HepG2 (cell line): Measurements from ENCODE around the gene SCP2D1. TPM values are rescaled to one million over a fixed set of nuclear protein-coding genes. Genes with fewer than 3 reads are reported as not detected.

Experiments
- HES4 ChIP-seq: sonication (generic); formaldehyde crosslinking; IDR thresholded peaks from 2 replicates; pipeline ENCODE4 v1.9.0; 2021; ENCODE audit warnings: mild to moderate bottlenecking, missing genetic modification reagents, borderline replicate concordance
- KMT2B ChIP-seq: IDR thresholded peaks from 2 replicates; pipeline ENCODE4 v1.6.1; 2016; ENCODE audit warnings: missing genetic modification reagents, missing compliant biosample characterization
- MED8 ChIP-seq: sonication (generic); formaldehyde crosslinking; IDR thresholded peaks from 2 replicates; pipeline ENCODE4 v1.8.1; 2023; ENCODE audit warnings: mild to moderate bottlenecking, missing genetic modification reagents; ENCODE audit not compliant: insufficient replicate concordance
- SSRP1 ChIP-seq: IDR thresholded peaks from 2 replicates; pipeline ENCODE4 v1.6.1; 2016; ENCODE audit warnings: control low read depth
- polyA plus RNA-seq, 8 experiments: library from polyadenylated mRNA; depleted of rRNA in 3 of 8; stranded (reverse) in 7 of 8; unstranded in 1 of 8; fragments of >200 nt; fragmentation: Illumina TruSeq in 4 of 8; extraction: Trizol in 4 of 8; gene quantifications; 2 replicates each; pipeline versions ENCODE4 v1.2.1 to v1.2.3, GENCODE V29; 2011 to 2016; ENCODE audit warnings: low read depth in 4 of 8, missing spikeins in 1 of 8, mixed read lengths in 1 of 8; ENCODE audit not compliant: insufficient read depth in 1 of 8
- total RNA-seq, 5 experiments: library from RNA; depleted of rRNA; stranded (reverse); fragments of >200 nt; fragmentation: Illumina TruSeq; extraction: Trizol; gene quantifications; 2 replicates each; pipeline ENCODE4 v1.2.3, GENCODE V29; 2016; ENCODE audit warnings: low read depth in 1 of 5
- TF ChIP-seq, protein P1 (sequence below), 2 experiments: sonication (generic) in 1 of 2; formaldehyde crosslinking in 1 of 2; IDR thresholded peaks; 2 replicates each; pipeline versions ENCODE4 v1.4.0 to v1.6.1; 2018 to 2020; ENCODE audit warnings: missing genetic modification reagents in 2 of 2, borderline replicate concordance in 1 of 2, low read depth in 1 of 2, mild to moderate bottlenecking in 1 of 2, missing biosample characterization in 1 of 2
- TF ChIP-seq, protein P2 (sequence below): IDR thresholded peaks from 2 replicates; pipeline ENCODE4 v1.6.1; 2016; ENCODE audit warnings: low read depth, missing genetic modification reagents, missing compliant biosample characterization
- TF ChIP-seq, protein P3 (sequence below): sonication (generic); formaldehyde crosslinking; IDR thresholded peaks from 2 replicates; pipeline ENCODE4 v1.5.1; 2020; ENCODE audit warnings: mild to moderate bottlenecking, missing genetic modification reagents, moderate library complexity

The SCP2D1 gene
- total and polyA plus RNA-seq, 2 of the 13 experiments (the other 11 are each of a cell fraction or from before 2014, with no cell fraction given): not detected

DNA sequence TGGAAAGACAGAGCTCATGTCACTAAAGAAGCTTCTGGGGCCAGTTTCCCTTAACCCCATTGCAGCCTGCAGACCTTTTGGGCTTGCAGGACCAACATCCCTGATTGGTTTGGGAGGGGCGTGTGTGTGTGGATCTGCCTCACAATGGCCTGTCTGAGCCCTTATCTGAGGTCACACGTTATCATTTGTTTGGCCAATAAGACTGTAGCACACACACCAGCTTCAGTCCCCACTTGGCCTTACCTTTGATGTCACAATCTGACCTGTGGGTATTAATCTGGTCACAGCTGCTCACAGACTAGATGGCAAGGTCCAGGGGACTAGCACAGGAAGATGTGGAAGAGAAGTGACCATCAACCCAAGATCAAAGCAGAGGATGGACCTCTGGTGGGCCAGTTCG, at the start of gene SCP2D1 (continued):
- TF ChIP-seq, protein P1, sequence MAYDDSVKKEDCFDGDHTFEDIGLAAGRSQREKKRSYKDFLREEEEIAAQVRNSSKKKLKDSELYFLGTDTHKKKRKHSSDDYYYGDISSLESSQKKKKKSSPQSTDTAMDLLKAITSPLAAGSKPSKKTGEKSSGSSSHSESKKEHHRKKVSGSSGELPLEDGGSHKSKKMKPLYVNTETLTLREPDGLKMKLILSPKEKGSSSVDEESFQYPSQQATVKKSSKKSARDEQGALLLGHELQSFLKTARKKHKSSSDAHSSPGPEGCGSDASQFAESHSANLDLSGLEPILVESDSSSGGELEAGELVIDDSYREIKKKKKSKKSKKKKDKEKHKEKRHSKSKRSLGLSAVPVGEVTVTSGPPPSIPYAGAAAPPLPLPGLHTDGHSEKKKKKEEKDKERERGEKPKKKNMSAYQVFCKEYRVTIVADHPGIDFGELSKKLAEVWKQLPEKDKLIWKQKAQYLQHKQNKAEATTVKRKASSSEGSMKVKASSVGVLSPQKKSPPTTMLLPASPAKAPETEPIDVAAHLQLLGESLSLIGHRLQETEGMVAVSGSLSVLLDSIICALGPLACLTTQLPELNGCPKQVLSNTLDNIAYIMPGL (CRISPR knock-in tag; IDR thresholded peaks at IDR 0.05; ENCODE audit: borderline replicate concordance in 1 of 2, low read depth in 1 of 2): no peak
- no peak for TF ChIP-seq KMT2B (CRISPR knock-in tag)
- TF ChIP-seq, protein P2, sequence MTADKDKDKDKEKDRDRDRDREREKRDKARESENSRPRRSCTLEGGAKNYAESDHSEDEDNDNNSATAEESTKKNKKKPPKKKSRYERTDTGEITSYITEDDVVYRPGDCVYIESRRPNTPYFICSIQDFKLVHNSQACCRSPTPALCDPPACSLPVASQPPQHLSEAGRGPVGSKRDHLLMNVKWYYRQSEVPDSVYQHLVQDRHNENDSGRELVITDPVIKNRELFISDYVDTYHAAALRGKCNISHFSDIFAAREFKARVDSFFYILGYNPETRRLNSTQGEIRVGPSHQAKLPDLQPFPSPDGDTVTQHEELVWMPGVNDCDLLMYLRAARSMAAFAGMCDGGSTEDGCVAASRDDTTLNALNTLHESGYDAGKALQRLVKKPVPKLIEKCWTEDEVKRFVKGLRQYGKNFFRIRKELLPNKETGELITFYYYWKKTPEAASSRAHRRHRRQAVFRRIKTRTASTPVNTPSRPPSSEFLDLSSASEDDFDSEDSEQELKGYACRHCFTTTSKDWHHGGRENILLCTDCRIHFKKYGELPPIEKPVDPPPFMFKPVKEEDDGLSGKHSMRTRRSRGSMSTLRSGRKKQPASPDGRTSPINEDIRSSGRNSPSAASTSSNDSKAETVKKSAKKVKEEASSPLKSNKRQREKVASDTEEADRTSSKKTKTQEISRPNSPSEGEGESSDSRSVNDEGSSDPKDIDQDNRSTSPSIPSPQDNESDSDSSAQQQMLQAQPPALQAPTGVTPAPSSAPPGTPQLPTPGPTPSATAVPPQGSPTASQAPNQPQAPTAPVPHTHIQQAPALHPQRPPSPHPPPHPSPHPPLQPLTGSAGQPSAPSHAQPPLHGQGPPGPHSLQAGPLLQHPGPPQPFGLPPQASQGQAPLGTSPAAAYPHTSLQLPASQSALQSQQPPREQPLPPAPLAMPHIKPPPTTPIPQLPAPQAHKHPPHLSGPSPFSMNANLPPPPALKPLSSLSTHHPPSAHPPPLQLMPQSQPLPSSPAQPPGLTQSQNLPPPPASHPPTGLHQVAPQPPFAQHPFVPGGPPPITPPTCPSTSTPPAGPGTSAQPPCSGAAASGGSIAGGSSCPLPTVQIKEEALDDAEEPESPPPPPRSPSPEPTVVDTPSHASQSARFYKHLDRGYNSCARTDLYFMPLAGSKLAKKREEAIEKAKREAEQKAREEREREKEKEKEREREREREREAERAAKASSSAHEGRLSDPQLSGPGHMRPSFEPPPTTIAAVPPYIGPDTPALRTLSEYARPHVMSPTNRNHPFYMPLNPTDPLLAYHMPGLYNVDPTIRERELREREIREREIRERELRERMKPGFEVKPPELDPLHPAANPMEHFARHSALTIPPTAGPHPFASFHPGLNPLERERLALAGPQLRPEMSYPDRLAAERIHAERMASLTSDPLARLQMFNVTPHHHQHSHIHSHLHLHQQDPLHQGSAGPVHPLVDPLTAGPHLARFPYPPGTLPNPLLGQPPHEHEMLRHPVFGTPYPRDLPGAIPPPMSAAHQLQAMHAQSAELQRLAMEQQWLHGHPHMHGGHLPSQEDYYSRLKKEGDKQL (CRISPR knock-in tag): no peak
- TF ChIP-seq MED8: no peak
- TF ChIP-seq HES4: no peak
- no peak for TF ChIP-seq SSRP1
- TF ChIP-seq, protein P3, sequence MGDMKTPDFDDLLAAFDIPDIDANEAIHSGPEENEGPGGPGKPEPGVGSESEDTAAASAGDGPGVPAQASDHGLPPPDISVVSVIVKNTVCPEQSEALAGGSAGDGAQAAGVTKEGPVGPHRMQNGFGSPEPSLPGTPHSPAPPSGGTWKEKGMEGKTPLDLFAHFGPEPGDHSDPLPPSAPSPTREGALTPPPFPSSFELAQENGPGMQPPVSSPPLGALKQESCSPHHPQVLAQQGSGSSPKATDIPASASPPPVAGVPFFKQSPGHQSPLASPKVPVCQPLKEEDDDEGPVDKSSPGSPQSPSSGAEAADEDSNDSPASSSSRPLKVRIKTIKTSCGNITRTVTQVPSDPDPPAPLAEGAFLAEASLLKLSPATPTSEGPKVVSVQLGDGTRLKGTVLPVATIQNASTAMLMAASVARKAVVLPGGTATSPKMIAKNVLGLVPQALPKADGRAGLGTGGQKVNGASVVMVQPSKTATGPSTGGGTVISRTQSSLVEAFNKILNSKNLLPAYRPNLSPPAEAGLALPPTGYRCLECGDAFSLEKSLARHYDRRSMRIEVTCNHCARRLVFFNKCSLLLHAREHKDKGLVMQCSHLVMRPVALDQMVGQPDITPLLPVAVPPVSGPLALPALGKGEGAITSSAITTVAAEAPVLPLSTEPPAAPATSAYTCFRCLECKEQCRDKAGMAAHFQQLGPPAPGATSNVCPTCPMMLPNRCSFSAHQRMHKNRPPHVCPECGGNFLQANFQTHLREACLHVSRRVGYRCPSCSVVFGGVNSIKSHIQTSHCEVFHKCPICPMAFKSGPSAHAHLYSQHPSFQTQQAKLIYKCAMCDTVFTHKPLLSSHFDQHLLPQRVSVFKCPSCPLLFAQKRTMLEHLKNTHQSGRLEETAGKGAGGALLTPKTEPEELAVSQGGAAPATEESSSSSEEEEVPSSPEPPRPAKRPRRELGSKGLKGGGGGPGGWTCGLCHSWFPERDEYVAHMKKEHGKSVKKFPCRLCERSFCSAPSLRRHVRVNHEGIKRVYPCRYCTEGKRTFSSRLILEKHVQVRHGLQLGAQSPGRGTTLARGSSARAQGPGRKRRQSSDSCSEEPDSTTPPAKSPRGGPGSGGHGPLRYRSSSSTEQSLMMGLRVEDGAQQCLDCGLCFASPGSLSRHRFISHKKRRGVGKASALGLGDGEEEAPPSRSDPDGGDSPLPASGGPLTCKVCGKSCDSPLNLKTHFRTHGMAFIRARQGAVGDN (CRISPR knock-in tag): no peak
- TF ChIP-seq, all 625 proteins: peak for 0
